Esophagus squamous epithelium (tissue), 5 donors: Measurements from ENCODE around the gene TSHB. TPM values are rescaled to one million over a fixed set of nuclear protein-coding genes. Genes with fewer than 3 reads are reported as not detected.

Source experiments
- DNase-seq: peaks from one replicate; lab custom pipeline; 2025; lab: John Stamatoyannopoulos, UW
- H3K27ac ChIP-seq, 4 donors: fragments of 200-600 bp; sonication (generic); one replicate each; pipeline ENCODE4 v1.5.1; 2016 to 2019; ENCODE audit warnings: mild to moderate bottlenecking in 1 of 4
- H3K27me3 ChIP-seq, 4 donors: fragments of 200-600 bp; sonication (generic); 1 replicate in 3 of 4; 2 replicates in 1 of 4; pipeline versions ENCODE4 v1.5.1 to v1.6.0; 2017 to 2021; ENCODE audit warnings: antibody characterized with exemption in 1 of 4
- H3K36me3 ChIP-seq, 3 donors: fragments of 200-600 bp; sonication (generic); one replicate each; pipeline ENCODE4 v1.5.1; 2016 to 2019
- H3K4me1 ChIP-seq, 3 donors: fragments of 200-600 bp; sonication (generic); one replicate each; pipeline ENCODE4 v1.5.1; 2017 to 2019
- H3K4me3 ChIP-seq, 4 donors: fragments of 200-600 bp; sonication (generic); 1 replicate in 3 of 4; 2 replicates in 1 of 4; pipeline ENCODE4 v1.5.1; 2016 to 2019; ENCODE audit warnings: mild to moderate bottlenecking in 2 of 4, moderate library complexity in 1 of 4
- H3K9me3 ChIP-seq, 3 donors: fragments of 200-600 bp; sonication (generic); one replicate each; pipeline ENCODE4 v1.5.1; 2016 to 2019
- CTCF ChIP-seq, 6 experiments: fragments of 450-650 bp in 4 of 6; fragments of 200-600 bp in 2 of 6; sonication (generic) in 2 of 6; IDR thresholded peaks; one replicate each; pipeline ENCODE4 v1.5.1; 2016 to 2019; ENCODE audit warnings: antibody characterized with exemption in 6 of 6, mild to moderate bottlenecking in 4 of 6, moderate library complexity in 4 of 6
- POLR2A ChIP-seq, 4 donors: fragments of 450-650 bp; IDR thresholded peaks; one replicate each; pipeline ENCODE4 v1.6.1; 2017; ENCODE audit warnings: antibody characterized with exemption in 4 of 4, mild to moderate bottlenecking in 4 of 4, moderate library complexity in 3 of 4
- WGBS, 2 donors: methylation state at CpG; one replicate each; pipeline ENCODE4 v1.1.5; 2018; 5-methylcytosine and 5-hydroxymethylcytosine counted together
- intact Hi-C: fragments of 100-400 bp; cut with DNase I; formaldehyde crosslinking; loops from one replicate; pipeline ENCODE4 v1.15.0; 2022
- total RNA-seq, 4 donors: library from RNA; depleted of rRNA; stranded (reverse); fragments of >200 nt; gene quantifications; one replicate each; pipeline ENCODE4 v1.1.0, GENCODE V29; 2016
- donor health status: DM: yes; HTN: yes; CAD: no.

Gene TSHB
- total RNA-seq, 4 donors from 2014 or later: not detected

- H3K27me3 ChIP-seq: no peaks in the 10 kb centered on the region
- H3K36me3 ChIP-seq: no peaks in the 10 kb centered on the region
- H3K9me3 ChIP-seq: no peaks in the 10 kb centered on the region
- WGBS, 2 donors: 32 to 57% methylated on average over 8 to 11 of the region's 12 CpGs
- H3K4me3 ChIP-seq: no peak overlapping the region
- no peak for TF ChIP-seq CTCF (IDR thresholded peaks at IDR 0.05)
- TF ChIP-seq POLR2A (IDR thresholded peaks at IDR 0.05): no peak
- no peak for DNase-seq
- intact Hi-C loops: no loop called here
- peaks cover 0 to 39% (median 13%) of the 10 kb centered on the region in 3 donors for H3K4me1 ChIP-seq
- H3K27ac ChIP-seq: peak overlapping the region in 3 of 4 donors; percentile 24 to 66 (median 29)
Measured at GRCh38 chr1:115068826-115069585, 39.4 kb downstream of the TSHB start.

GRCh38 chr1:115069659-115070308 is 40.2 kb downstream of the TSHB start:
- Histone ChIP-seq H3K27me3 (peaks cover 0 to 2% (median 0%) of the 10 kb centered on the region in 4 donors), H3K27ac (peak overlapping the region in 3 of 4 donors; percentile 24 to 66 (median 29)), H3K4me3 (no peak overlapping the region), H3K4me1 (peaks cover 0 to 41% (median 13%) of the 10 kb centered on the region in 3 donors), H3K36me3 (no peaks in the 10 kb centered on the region), H3K9me3 (no peaks in the 10 kb centered on the region)
- DNase-seq: no peak
- no peak for TF ChIP-seq CTCF (IDR thresholded peaks at IDR 0.05)
- no peak for TF ChIP-seq POLR2A (IDR thresholded peaks at IDR 0.05)
- WGBS, 2 donors: 49 to 66% methylated on average over 7 of the region's 7 CpGs
- intact Hi-C loops: no loop called here

- TF ChIP-seq CTCF (IDR thresholded peaks at IDR 0.05): no peak
- TF ChIP-seq POLR2A (IDR thresholded peaks at IDR 0.05): no peak
- Histone ChIP-seq H3K27ac (no peak overlapping the region), H3K27me3 (peaks cover 0 to 6% (median 0%) of the 10 kb centered on the region in 4 donors), H3K4me3 (no peak overlapping the region), H3K36me3 (no peaks in the 10 kb centered on the region), H3K9me3 (no peaks in the 10 kb centered on the region), H3K4me1 (peaks cover 0 to 49% (median 21%) of the 10 kb centered on the region in 3 donors)
- no peak for DNase-seq
- intact Hi-C loops: no loop called here
- WGBS, 2 donors: 71 to 78% methylated on average over 6 of the region's 6 CpGs
Measured at GRCh38 chr1:115071012-115071664, 41.5 kb downstream of the TSHB start.

- Histone ChIP-seq H3K27me3 (peaks cover 0 to 6% (median 0%) of the 10 kb centered on the region in 4 donors), H3K4me3 (no peak overlapping the region), H3K4me1 (peaks cover 0 to 37% (median 20%) of the 10 kb centered on the region in 3 donors), H3K27ac (peak overlapping the region in 3 of 4 donors; percentile 31 to 49 (median 42)), H3K9me3 (no peaks in the 10 kb centered on the region), H3K36me3 (no peaks in the 10 kb centered on the region)
- TF ChIP-seq CTCF (IDR thresholded peaks at IDR 0.05): no peak
- no peak for DNase-seq
- WGBS, 2 donors: 58 to 69% methylated on average over 8 to 9 of the region's 10 CpGs
- intact Hi-C loops: no loop called here
Measured at GRCh38 chr1:115073298-115074087, 43.9 kb downstream of the TSHB start.
